OCI-LY7 (cell line): Measurements from ENCODE around the gene ATP4A. TPM values are rescaled to one million over a fixed set of nuclear protein-coding genes. Genes with fewer than 3 reads are reported as not detected.
A peak's percentile ranks its signal among the peaks of the same experiment; 100 is the strongest.

ENCODE experiments used
- BruUV-seq: library from RNA; stranded (reverse); fragments of 400-500 nt; replicated peaks from 2 replicates; lab custom pipeline; 2021; lab: Mats Ljungman, UMichigan
- CTCF ChIA-PET: fragments of 300-600 bp; sonication (Branson Sonifier 250); formaldehyde crosslinking; loops from one replicate; lab custom pipeline; 2022; ENCODE audit warnings: antibody characterized with exemption; ENCODE audit not compliant: unreplicated experiment; lab: Charles Lee
- POLR2A ChIA-PET: fragments of 300-600 bp; sonication (Branson Sonifier 250); formaldehyde crosslinking; loops from one replicate; lab custom pipeline; 2022; ENCODE audit warnings: antibody characterized with exemption; lab: Charles Lee
- DNase-seq: peaks from one replicate; pipeline ENCODE4 v3.0.0-alpha.2; 2015; ENCODE audit warnings: low spot score
- H2AFZ ChIP-seq: fragments of 200-600 bp; sonication (generic), shearing (Covaris generic); 2 replicates; pipeline ENCODE4 v1.6.1; 2014; ENCODE audit warnings: mild to moderate bottlenecking, antibody characterized with exemption, low read length, moderate library complexity
- H3K27ac ChIP-seq: fragments of 200-600 bp; sonication (generic); 2 replicates; pipeline ENCODE4 v1.5.1; 2014; ENCODE audit warnings: mixed run types, low read depth, mild to moderate bottlenecking, moderate library complexity, low read length, inconsistent platforms; ENCODE audit not compliant: poor library complexity, severe bottlenecking
- H3K36me3 ChIP-seq: fragments of 200-600 bp; sonication (generic); 2 replicates; pipeline ENCODE4 v1.6.1; 2014; ENCODE audit warnings: mild to moderate bottlenecking, antibody characterized with exemption, low read length, moderate library complexity, mixed read lengths; ENCODE audit not compliant: insufficient read depth
- H3K4me1 ChIP-seq: fragments of 200-600 bp; sonication (generic); 2 replicates; pipeline ENCODE4 v1.5.1; 2014; ENCODE audit warnings: mild to moderate bottlenecking, low read length; ENCODE audit not compliant: insufficient read depth, poor library complexity, severe bottlenecking
- H3K4me2 ChIP-seq: fragments of 200-600 bp; sonication (generic); 2 replicates; pipeline ENCODE4 v1.6.1; 2014; ENCODE audit warnings: mild to moderate bottlenecking, low read length
- H3K4me3 ChIP-seq: fragments of 200-600 bp; sonication (generic); 2 replicates; pipeline ENCODE4 v1.5.1; 2014; ENCODE audit warnings: mild to moderate bottlenecking, low read depth, low read length; ENCODE audit not compliant: poor library complexity, severe bottlenecking
- H3K79me2 ChIP-seq: fragments of 200-600 bp; sonication (generic); 2 replicates; pipeline ENCODE4 v1.6.1; 2016; ENCODE audit warnings: low read depth, mild to moderate bottlenecking, low read length, moderate library complexity, mixed read lengths; ENCODE audit not compliant: insufficient read depth
- H3K9me2 ChIP-seq: fragments of 200-600 bp; sonication (generic); 2 replicates; pipeline ENCODE4 v1.6.1; 2016; ENCODE audit warnings: mild to moderate bottlenecking, low read length, mixed read lengths; ENCODE audit not compliant: insufficient read depth
- H3K9me3 ChIP-seq: fragments of 200-600 bp; sonication (generic); 2 replicates; pipeline ENCODE4 v1.6.1; 2014; ENCODE audit warnings: mild to moderate bottlenecking, mixed run types, low read length, mixed read lengths
- H4K20me1 ChIP-seq: fragments of 200-600 bp; sonication (generic); 2 replicates; pipeline ENCODE4 v1.6.1; 2014; ENCODE audit warnings: mild to moderate bottlenecking, antibody characterized with exemption, low read length, moderate library complexity, mixed read lengths; ENCODE audit not compliant: insufficient read depth
- EZH2phosphoT487 ChIP-seq: fragments of 200-600 bp; sonication (generic); IDR thresholded peaks from 2 replicates; pipeline ENCODE4 v1.6.1; 2018; ENCODE audit warnings: low read depth, borderline replicate concordance, mild to moderate bottlenecking, mixed run types, antibody characterized with exemption, low read length, moderate library complexity, mixed read lengths
- intact Hi-C: fragments of 100-400 bp; cut with micrococcal nuclease; formaldehyde crosslinking; loops from one replicate; pipeline ENCODE4 v1.10.0; 2022; ENCODE audit not compliant: unreplicated experiment
- total RNA-seq, 2 experiments: library from RNA; depleted of rRNA in 1 of 2; stranded (reverse); fragments of >200 nt in 1 of 2; shearing (Covaris generic) in 1 of 2; gene quantifications; 2 replicates each; pipeline ENCODE4 v1.2.3, GENCODE V29; 2014 to 2022
- TF ChIP-seq, protein P1 (sequence below): fragments of 200-600 bp; sonication (generic); conservative IDR thresholded peaks from 2 replicates; pipeline ENCODE4 v1.5.1; 2014; ENCODE audit warnings: mild to moderate bottlenecking, antibody characterized with exemption, low read length, moderate library complexity, mixed read lengths

Gene ATP4A
- total RNA-seq, 2 experiments from 2014 or later: 0.36 to 0.92 TPM

DNA sequence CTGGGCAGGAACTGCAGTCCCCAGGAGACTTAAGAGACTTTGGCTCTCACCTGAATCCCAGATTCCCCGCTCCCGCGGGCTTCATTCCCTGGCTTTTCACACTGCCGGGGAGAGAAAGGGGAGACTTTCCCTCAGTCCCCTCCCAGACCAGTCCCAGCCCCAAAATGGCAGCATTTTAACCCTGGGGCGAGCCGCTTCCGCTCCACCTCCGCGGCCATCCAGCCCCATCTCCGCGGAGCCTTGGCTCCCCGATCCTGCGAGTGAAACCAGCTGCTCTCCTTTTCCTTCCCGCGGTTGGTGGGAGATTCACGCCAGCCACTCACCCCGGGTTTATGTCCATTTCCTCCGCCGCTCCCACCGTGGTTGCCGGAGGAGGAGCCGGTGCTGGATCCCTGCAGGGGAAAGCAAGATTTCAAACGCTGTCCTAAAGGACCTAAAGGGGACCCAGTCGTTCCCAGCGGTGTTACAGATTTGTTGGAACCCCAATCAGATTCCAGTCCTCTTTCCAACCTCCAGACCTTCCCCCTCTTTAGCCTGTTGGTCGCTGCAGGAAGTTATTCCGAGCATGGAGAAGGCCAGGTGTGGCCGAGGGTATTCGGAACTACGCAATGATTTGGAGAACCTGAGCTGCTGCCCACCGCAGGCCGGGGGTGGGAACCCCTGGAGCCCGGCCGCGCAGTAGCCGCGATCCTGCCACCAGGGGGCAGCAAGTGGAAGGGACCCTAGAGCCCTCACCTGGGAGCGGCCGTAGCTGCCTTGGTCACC, 53.4 kb downstream of the ATP4A start:
- intact Hi-C loops: loop anchor here (2.0 kb wide), 1 partner anchor 83 kb away; no protein-coding TSS in a partner anchor
- no peaks in the 10 kb centered on the region for H3K36me3 ChIP-seq
- no peak overlapping the region for H3K27ac ChIP-seq
- POLR2A ChIA-PET: no interaction called here
- H3K4me1 ChIP-seq: no peaks in the 10 kb centered on the region
- H3K9me2 ChIP-seq: no peaks in the 10 kb centered on the region
- CTCF ChIA-PET: no interaction called here
- no peaks in the 10 kb centered on the region for H4K20me1 ChIP-seq
- no TSS peak for BruUV-seq
- TF ChIP-seq EZH2phosphoT487: no peak
- TF ChIP-seq, protein P1, sequence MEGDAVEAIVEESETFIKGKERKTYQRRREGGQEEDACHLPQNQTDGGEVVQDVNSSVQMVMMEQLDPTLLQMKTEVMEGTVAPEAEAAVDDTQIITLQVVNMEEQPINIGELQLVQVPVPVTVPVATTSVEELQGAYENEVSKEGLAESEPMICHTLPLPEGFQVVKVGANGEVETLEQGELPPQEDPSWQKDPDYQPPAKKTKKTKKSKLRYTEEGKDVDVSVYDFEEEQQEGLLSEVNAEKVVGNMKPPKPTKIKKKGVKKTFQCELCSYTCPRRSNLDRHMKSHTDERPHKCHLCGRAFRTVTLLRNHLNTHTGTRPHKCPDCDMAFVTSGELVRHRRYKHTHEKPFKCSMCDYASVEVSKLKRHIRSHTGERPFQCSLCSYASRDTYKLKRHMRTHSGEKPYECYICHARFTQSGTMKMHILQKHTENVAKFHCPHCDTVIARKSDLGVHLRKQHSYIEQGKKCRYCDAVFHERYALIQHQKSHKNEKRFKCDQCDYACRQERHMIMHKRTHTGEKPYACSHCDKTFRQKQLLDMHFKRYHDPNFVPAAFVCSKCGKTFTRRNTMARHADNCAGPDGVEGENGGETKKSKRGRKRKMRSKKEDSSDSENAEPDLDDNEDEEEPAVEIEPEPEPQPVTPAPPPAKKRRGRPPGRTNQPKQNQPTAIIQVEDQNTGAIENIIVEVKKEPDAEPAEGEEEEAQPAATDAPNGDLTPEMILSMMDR: peak; percentile 92
- no peak overlapping the region for H2AFZ ChIP-seq
- H3K4me2 ChIP-seq: no peak overlapping the region
- H3K4me3 ChIP-seq: no peak overlapping the region
- DNase-seq: peak; percentile 68
- no peaks in the 10 kb centered on the region for H3K9me3 ChIP-seq
- H3K79me2 ChIP-seq: no peaks in the 10 kb centered on the region

DNA sequence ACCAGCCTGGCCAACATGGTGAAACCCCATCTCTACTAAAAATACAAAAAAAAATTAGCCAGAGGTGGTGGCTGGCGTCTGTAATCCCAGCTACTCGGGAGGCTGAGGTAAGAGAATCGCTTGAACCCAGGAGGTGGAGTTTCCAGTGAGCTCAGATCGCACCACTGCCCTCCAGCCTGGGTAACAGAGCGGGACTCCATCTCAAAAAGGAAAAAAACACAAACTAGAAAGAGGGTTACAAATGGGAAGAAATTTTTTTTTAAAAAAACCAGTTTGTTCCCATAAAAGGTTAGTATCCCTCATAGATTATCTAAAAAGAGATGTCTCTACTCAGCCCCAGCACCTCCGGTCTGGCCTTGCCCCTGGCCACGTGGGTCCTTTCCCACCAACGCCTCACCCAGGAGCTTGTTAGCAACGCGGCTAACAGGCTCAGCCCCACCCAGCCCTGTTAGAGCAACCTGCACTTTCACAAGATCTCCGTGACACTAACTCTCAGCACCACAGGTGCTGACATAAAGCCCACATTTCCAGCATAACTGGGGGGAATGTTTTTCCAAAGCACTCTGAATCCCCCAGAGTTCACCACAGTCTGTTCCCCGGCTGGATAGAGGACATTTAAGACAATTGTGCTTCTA, 54.3 kb downstream of the ATP4A start:
- no peaks in the 10 kb centered on the region for H3K36me3 ChIP-seq
- no peaks in the 10 kb centered on the region for H3K79me2 ChIP-seq
- BruUV-seq: no TSS peak
- no peak overlapping the region for H3K27ac ChIP-seq
- intact Hi-C loops: no loop called here
- H3K9me3 ChIP-seq: no peaks in the 10 kb centered on the region
- DNase-seq: no peak
- H2AFZ ChIP-seq: no peak overlapping the region
- ChIA-PET CTCF (no interaction called here), POLR2A (no interaction called here)
- H4K20me1 ChIP-seq: no peaks in the 10 kb centered on the region
- H3K4me2 ChIP-seq: no peak overlapping the region
- TF ChIP-seq, protein P1: no peak
- no peak for TF ChIP-seq EZH2phosphoT487
- H3K9me2 ChIP-seq: no peaks in the 10 kb centered on the region
- H3K4me3 ChIP-seq: no peak overlapping the region
- H3K4me1 ChIP-seq: no peaks in the 10 kb centered on the region

DNA sequence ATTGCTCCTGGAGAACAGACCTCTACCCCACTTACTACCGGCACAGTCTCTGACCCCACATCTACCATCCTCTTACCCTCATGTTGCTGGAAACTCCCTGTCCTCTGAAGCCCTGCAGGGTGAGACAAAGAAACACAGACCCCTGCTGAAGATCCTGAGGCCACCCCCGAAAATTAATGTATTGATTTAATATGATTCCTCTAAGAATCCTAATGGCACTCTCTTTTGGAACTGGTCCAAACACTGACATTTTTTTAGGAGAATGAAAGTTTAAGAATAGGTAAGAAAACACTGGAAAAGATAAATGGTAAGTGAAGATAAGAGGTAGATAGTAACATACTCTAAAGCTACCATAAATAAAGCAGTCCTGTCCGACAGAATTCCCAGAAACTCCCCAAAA, 55.3 kb downstream of the ATP4A start:
- BruUV-seq: no TSS peak
- POLR2A ChIA-PET: interaction anchor here (0.9 kb wide), 1 partner anchor 131 kb away, joined by 3 read pairs; no protein-coding TSS in a partner anchor

More for the DNA sequence above, 55.3 kb downstream of the ATP4A start:
- intact Hi-C loops: no loop called here
- H3K9me2 ChIP-seq: no peaks in the 10 kb centered on the region
- CTCF ChIA-PET: no interaction called here
- DNase-seq: no peak
- no peak overlapping the region for H3K27ac ChIP-seq
- no peaks in the 10 kb centered on the region for H3K79me2 ChIP-seq
- no peak for TF ChIP-seq EZH2phosphoT487
- TF ChIP-seq, protein P1: no peak
- H2AFZ ChIP-seq: no peak overlapping the region
- H4K20me1 ChIP-seq: no peaks in the 10 kb centered on the region
- no peaks in the 10 kb centered on the region for H3K36me3 ChIP-seq
- no peaks in the 10 kb centered on the region for H3K9me3 ChIP-seq
- no peak overlapping the region for H3K4me3 ChIP-seq
- H3K4me1 ChIP-seq: no peaks in the 10 kb centered on the region
- no peak overlapping the region for H3K4me2 ChIP-seq
